Measurements from ENCODE around the gene HGFAC. TPM values are rescaled to one million over a fixed set of nuclear protein-coding genes. Genes with fewer than 3 reads are reported as not detected.

Gene HGFAC
- total RNA-seq, 2 donors from 2014 or later = 0.52 TPM; not detected in 1

GRCh38 chr4:3440011-3440410 lies 1.8 kb upstream of the HGFAC start:
- Histone ChIP-seq H3K4me1 (peaks cover 3% of the 10 kb centered on the region), H3K36me3 (no peaks in the 10 kb centered on the region), H3K9me3 (no peaks in the 10 kb centered on the region), H3K27me3 (no peaks in the 10 kb centered on the region), H3K27ac (no peak overlapping the region), H3K9ac (ENCODE audit: low read depth in 2 of 2, low read length in 2 of 2) (no peak overlapping the region), H3K4me3 (no peak overlapping the region)
- intact Hi-C loops (cut with DNase I) = loop anchor here (5.0 kb wide), 2 partner anchors 93 to 248 kb away; no protein-coding TSS in a partner anchor
- no peak for DNase-seq
- TF ChIP-seq CTCF (IDR thresholded peaks at IDR 0.05) = no peak

GRCh38 chr4:3440979-3441500 lies 728 bp upstream of the HGFAC start:
- no peak for TF ChIP-seq CTCF (IDR thresholded peaks at IDR 0.05)
- DNase-seq = no peak
- Histone ChIP-seq H3K9me3 (no peaks in the 10 kb centered on the region), H3K27me3 (no peaks in the 10 kb centered on the region), H3K9ac (ENCODE audit: low read depth in 2 of 2, low read length in 2 of 2) (no peak overlapping the region), H3K4me1 (peaks cover 3% of the 10 kb centered on the region), H3K27ac (no peak overlapping the region), H3K4me3 (no peak overlapping the region), H3K36me3 (no peaks in the 10 kb centered on the region)
- intact Hi-C loops (cut with DNase I) = loop anchor here (5.0 kb wide), 2 partner anchors 94 to 249 kb away; no protein-coding TSS in a partner anchor

GRCh38 chr4:3442460-3442958 lies 741 bp downstream of the HGFAC start:
- Histone ChIP-seq H3K4me3 (no peak overlapping the region), H3K36me3 (no peaks in the 10 kb centered on the region), H3K27ac (no peak overlapping the region), H3K9ac (ENCODE audit: low read depth in 2 of 2, low read length in 2 of 2) (no peak overlapping the region), H3K4me1 (no peaks in the 10 kb centered on the region), H3K9me3 (no peaks in the 10 kb centered on the region), H3K27me3 (no peaks in the 10 kb centered on the region)
- intact Hi-C loops (cut with DNase I) = loop anchor here (5.0 kb wide), 2 partner anchors 95 to 250 kb away; no protein-coding TSS in a partner anchor
- no peak for TF ChIP-seq CTCF (IDR thresholded peaks at IDR 0.05)
- no peak for DNase-seq

GRCh38 chr4:3442959-3443749 lies 1.4 kb downstream of the HGFAC start:
- intact Hi-C loops (cut with DNase I) = loop anchor here (5.0 kb wide), 2 partner anchors 96 to 251 kb away; no protein-coding TSS in a partner anchor
- no peak overlapping the region for H3K9ac ChIP-seq (ENCODE audit: low read depth in 2 of 2, low read length in 2 of 2)
- no peaks in the 10 kb centered on the region for H3K36me3 ChIP-seq
- H3K4me1 ChIP-seq = no peaks in the 10 kb centered on the region
- no peak overlapping the region for H3K4me3 ChIP-seq
- no peaks in the 10 kb centered on the region for H3K9me3 ChIP-seq
- TF ChIP-seq CTCF (IDR thresholded peaks at IDR 0.05) = peak; percentile 99
- no peaks in the 10 kb centered on the region for H3K27me3 ChIP-seq
- no peak overlapping the region for H3K27ac ChIP-seq
- peak; percentile 47 for DNase-seq

GRCh38 chr4:3443750-3444309 lies 2.1 kb downstream of the HGFAC start:
- Histone ChIP-seq H3K9me3 (no peaks in the 10 kb centered on the region), H3K36me3 (no peaks in the 10 kb centered on the region), H3K9ac (ENCODE audit: low read depth in 2 of 2, low read length in 2 of 2) (no peak overlapping the region), H3K27me3 (no peaks in the 10 kb centered on the region), H3K27ac (no peak overlapping the region), H3K4me1 (no peaks in the 10 kb centered on the region), H3K4me3 (no peak overlapping the region)
- TF ChIP-seq CTCF (IDR thresholded peaks at IDR 0.05) = no peak
- no peak for DNase-seq
- intact Hi-C loops (cut with DNase I) = loop anchor here (5.0 kb wide), 2 partner anchors 97 to 252 kb away; no protein-coding TSS in a partner anchor
